GM12873 (cell line): ENCODE measurements around the gene R3HDM1.

Source experiments
- TF ChIP-seq, protein P1 (sequence below): IDR thresholded peaks from 2 replicates; pipeline ENCODE4 v1.5.1; 2012; ENCODE audit warnings: low read depth, mild to moderate bottlenecking, moderate library complexity, low read length, control low read depth; ENCODE audit not compliant: insufficient read depth; ENCODE audit errors: missing control alignments

R3HDM1 gene

DNA sequence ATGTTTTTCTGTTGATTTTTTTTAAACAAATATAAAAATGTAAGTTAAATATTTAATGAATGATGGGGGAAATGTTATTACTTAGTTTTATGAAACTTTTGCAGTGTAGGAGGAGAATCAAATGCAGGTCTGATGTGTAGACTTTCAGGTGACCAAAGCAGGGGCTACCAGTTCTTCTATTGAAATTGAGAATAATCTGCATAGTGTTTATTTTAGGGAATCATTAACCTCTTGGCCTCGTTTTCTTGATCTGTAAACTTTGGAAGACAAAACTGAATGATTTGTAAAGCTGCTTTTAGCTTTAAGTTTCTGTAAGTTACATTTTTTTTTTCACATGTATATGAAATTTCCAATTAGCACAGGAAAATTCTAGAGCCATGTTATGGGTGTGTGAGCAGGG, 99.2 kb downstream of the R3HDM1 start:
- TF ChIP-seq, protein P1, sequence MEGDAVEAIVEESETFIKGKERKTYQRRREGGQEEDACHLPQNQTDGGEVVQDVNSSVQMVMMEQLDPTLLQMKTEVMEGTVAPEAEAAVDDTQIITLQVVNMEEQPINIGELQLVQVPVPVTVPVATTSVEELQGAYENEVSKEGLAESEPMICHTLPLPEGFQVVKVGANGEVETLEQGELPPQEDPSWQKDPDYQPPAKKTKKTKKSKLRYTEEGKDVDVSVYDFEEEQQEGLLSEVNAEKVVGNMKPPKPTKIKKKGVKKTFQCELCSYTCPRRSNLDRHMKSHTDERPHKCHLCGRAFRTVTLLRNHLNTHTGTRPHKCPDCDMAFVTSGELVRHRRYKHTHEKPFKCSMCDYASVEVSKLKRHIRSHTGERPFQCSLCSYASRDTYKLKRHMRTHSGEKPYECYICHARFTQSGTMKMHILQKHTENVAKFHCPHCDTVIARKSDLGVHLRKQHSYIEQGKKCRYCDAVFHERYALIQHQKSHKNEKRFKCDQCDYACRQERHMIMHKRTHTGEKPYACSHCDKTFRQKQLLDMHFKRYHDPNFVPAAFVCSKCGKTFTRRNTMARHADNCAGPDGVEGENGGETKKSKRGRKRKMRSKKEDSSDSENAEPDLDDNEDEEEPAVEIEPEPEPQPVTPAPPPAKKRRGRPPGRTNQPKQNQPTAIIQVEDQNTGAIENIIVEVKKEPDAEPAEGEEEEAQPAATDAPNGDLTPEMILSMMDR: no peak

GRCh38 chr2:135633582-135633981, 102.3 kb downstream of the R3HDM1 start:
- TF ChIP-seq, protein P1: no peak

- TF ChIP-seq, protein P1: no peak
These were observed 104.0 kb downstream of the R3HDM1 start for GRCh38 chr2:135635212-135635835.

DNA sequence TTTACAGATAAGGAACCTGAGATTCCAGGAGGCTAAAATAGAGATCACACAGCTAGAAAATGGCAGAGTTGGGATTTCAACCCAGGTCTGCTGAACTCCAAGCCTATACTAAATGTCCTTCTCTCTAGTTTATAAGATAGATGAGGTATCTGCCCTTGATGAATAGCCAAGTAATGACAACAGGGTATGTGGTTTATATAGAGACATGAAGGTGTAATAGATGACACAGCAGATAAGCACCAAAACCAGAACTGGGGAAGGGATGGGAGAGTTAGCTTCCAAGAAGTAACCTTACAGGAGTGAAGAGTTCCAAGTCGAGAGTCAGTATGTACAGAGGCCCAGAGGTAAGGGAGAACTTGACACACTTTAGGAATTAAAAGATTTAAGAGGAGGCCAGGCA, 105.7 kb downstream of the R3HDM1 start:
- TF ChIP-seq, protein P1: no peak

GRCh38 chr2:135637456-135638087, 106.3 kb downstream of the R3HDM1 start:
- TF ChIP-seq, protein P1: no peak

DNA sequence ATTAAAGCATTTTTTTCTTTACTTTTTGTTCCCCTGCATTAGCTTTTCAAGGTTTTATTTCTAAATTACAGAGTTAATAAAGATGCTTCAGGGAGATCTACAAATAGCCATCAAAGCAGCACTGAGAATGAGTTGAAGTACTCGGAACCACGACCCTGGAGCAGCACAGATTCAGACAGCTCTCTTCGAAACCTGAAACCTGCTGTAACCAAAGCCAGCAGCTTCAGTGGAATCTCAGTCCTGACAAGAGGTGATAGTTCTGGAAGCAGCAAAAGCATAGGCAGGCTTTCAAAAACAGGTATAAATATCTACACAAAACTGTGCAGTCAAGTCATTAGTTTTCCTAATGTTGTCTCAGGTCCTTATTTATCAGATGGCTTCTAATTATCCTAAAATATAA, 107.5 kb downstream of the R3HDM1 start:
- TF ChIP-seq, protein P1: no peak

GRCh38 chr2:135641156-135642068, 110.1 kb downstream of the R3HDM1 start:
- TF ChIP-seq, protein P1: no peak
